NT2/D1 (cell line): Measurements from ENCODE around the gene FBXL13.

Source experiments
- SUZ12 ChIP-seq: IDR thresholded peaks from 2 replicates; pipeline ENCODE4 v1.6.1; 2011; ENCODE audit not compliant: insufficient read length, insufficient read depth; ENCODE audit errors: extremely low read depth
- ZNF274 ChIP-seq: IDR thresholded peaks from 2 replicates; pipeline ENCODE4 v1.6.1; 2011; ENCODE audit warnings: mild to moderate bottlenecking, low read depth, low read length

DNA sequence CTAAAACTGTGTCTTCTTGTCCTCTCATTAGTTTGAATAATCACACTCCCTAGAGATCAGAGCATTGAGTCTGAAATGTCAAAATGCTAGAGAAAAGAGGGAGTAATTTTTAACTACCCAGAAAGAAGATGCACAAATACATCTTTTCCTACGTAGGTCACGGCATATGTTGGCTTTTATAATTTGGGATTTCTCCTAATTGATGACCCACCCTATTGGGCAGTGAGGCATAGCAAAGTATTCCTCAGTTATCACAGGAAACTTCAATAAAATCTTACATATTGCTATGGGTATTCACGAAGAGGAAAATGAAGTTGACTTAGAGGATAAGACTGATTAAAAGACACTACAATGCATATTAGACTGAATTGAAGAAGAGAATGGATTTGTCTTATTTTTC, 25.8 kb upstream of the FBXL13 start:
- TF ChIP-seq SUZ12: no peak
- no peak for TF ChIP-seq ZNF274
